HCT116 (cell line): ENCODE data around the gene SLC6A8. TPM values are rescaled to one million over a fixed set of nuclear protein-coding genes. Genes with fewer than 3 reads are reported as not detected.

Experiments used
- ATAC-seq: fragments of 200-7000 bp; cut with Tn5 transposase; 2 replicates; pipeline ENCODE4 v1.9.1; 2020; ENCODE audit warnings: mild to moderate bottlenecking, moderate library complexity
- BruUV-seq: library from RNA; stranded (reverse); fragments of 400-500 nt; replicated peaks from 2 replicates; lab custom pipeline; 2021; lab: Mats Ljungman, UMichigan
- CTCF ChIA-PET: fragments of 300-600 bp; sonication (Branson Sonifier 250); formaldehyde crosslinking; loops from one replicate; lab custom pipeline; 2021; ENCODE audit warnings: antibody characterized with exemption; lab: Charles Lee
- POLR2A ChIA-PET: fragments of 300-600, 350-600 bp; sonication (Branson Sonifier 250); formaldehyde crosslinking; loops from one replicate; lab custom pipeline; 2021; ENCODE audit warnings: antibody characterized with exemption; lab: Charles Lee
- RAD21 ChIA-PET, 2 experiments: fragments of 300-600 bp; sonication (Branson Sonifier 250); formaldehyde crosslinking; loops; one replicate each; lab custom pipeline; 2023; ENCODE audit warnings: low total read pairs in 2 of 2; ENCODE audit not compliant: uncharacterized antibody in 2 of 2, unreplicated experiment in 2 of 2, low non-redundant PET in 1 of 2; lab: Charles Lee
- DNase-seq: peaks from one replicate; pipeline ENCODE4 v3.0.0-alpha.2; 2010; ENCODE audit warnings: low read depth, low spot score
- H2AFZ ChIP-seq: fragments of 200-600 bp; shearing (Covaris generic), sonication (generic); 2 replicates; pipeline ENCODE4 v1.6.1; 2017; ENCODE audit warnings: low read depth, mixed run types, mixed read lengths, antibody characterized with exemption, low read length; ENCODE audit not compliant: poor library complexity, severe bottlenecking
- H3K27ac ChIP-seq: 2 replicates; pipeline ENCODE4 v1.5.1; 2012; ENCODE audit warnings: low read depth, low read length
- H3K27me3 ChIP-seq: fragments of 200-600 bp; sonication (generic); 2 replicates; pipeline ENCODE4 v1.6.1; 2016; ENCODE audit warnings: mixed run types, low read length, mixed read lengths; ENCODE audit not compliant: insufficient read depth
- H3K36me3 ChIP-seq, 2 experiments: fragments of 200-500 bp in 1 of 2; fragments of 200-600 bp in 1 of 2; sonication (Bioruptor generic) in 1 of 2; sonication (generic) in 1 of 2; 2 replicates each; pipeline versions ENCODE4 v1.5.1 to v1.6.1; 2014 to 2016; ENCODE audit warnings: low read length in 2 of 2, inconsistent platforms in 1 of 2, mixed read lengths in 1 of 2, mixed run types in 1 of 2; ENCODE audit not compliant: insufficient read depth in 2 of 2, control insufficient read depth in 1 of 2
- H3K4me1 ChIP-seq, 2 experiments: fragments of 200-600 bp in 1 of 2; sonication (generic) in 1 of 2; 2 replicates each; pipeline versions ENCODE4 v1.5.1 to v1.6.1; 2012 to 2017; ENCODE audit warnings: low read length in 2 of 2, inconsistent platforms in 1 of 2, mild to moderate bottlenecking in 1 of 2, mixed read lengths in 1 of 2, mixed run types in 1 of 2, moderate library complexity in 1 of 2; ENCODE audit not compliant: insufficient read depth in 2 of 2, control insufficient read depth in 1 of 2
- H3K4me2 ChIP-seq: fragments of 200-600 bp; sonication (generic); 2 replicates; pipeline ENCODE4 v1.6.1; 2017; ENCODE audit warnings: mixed run types, low read length, mixed read lengths
- H3K4me3 ChIP-seq, 2 experiments: fragments of 200-600 bp in 1 of 2; sonication (generic) in 1 of 2; replicated peaks in 1 of 2; 2 replicates each; pipeline ENCODE4 v1.5.1; 2011 to 2016; ENCODE audit warnings: low read length in 2 of 2, control low read depth in 1 of 2, low read depth in 1 of 2, mild to moderate bottlenecking in 1 of 2, mixed read lengths in 1 of 2, mixed run types in 1 of 2
- H3K79me2 ChIP-seq: fragments of 200-600 bp; sonication (generic); 2 replicates; pipeline ENCODE4 v1.6.1; 2017; ENCODE audit warnings: mild to moderate bottlenecking, mixed run types, low read length, moderate library complexity, mixed read lengths; ENCODE audit not compliant: insufficient read depth
- H3K9ac ChIP-seq: fragments of 200-600 bp; sonication (generic); 2 replicates; pipeline ENCODE4 v1.6.1; 2016; ENCODE audit warnings: low read length, mixed read lengths
- H3K9me2 ChIP-seq: fragments of 200-600 bp; sonication (generic), shearing (Covaris generic); 2 replicates; pipeline ENCODE4 v1.6.1; 2017; ENCODE audit warnings: mixed run types, mild to moderate bottlenecking, moderate library complexity; ENCODE audit not compliant: insufficient read depth
- H3K9me3 ChIP-seq, 2 experiments: fragments of 200-500 bp in 1 of 2; fragments of 200-600 bp in 1 of 2; sonication (Bioruptor generic) in 1 of 2; sonication (generic) in 1 of 2; 2 replicates each; pipeline ENCODE4 v1.6.1; 2014 to 2017; ENCODE audit warnings: low read length in 2 of 2, mixed read lengths in 2 of 2, inconsistent platforms in 1 of 2, low read depth in 1 of 2, mild to moderate bottlenecking in 1 of 2, mixed run types in 1 of 2, moderate library complexity in 1 of 2; ENCODE audit not compliant: control insufficient read depth in 1 of 2, insufficient read depth in 1 of 2
- H4K20me1 ChIP-seq: fragments of 200-600 bp; sonication (generic), shearing (Covaris generic); 2 replicates; pipeline ENCODE4 v1.6.1; 2017; ENCODE audit warnings: mixed run types, mild to moderate bottlenecking, moderate library complexity; ENCODE audit not compliant: insufficient read depth
- CBX3 ChIP-seq: IDR thresholded peaks from 2 replicates; pipeline ENCODE4 v1.6.1; 2012; ENCODE audit warnings: low read depth
- CEBPB ChIP-seq: IDR thresholded peaks from 2 replicates; pipeline ENCODE4 v1.6.1; 2012; ENCODE audit warnings: low read depth
- EGR1 ChIP-seq: IDR thresholded peaks from 2 replicates; pipeline ENCODE4 v1.6.1; 2012; ENCODE audit warnings: low read depth
- ELF1 ChIP-seq: IDR thresholded peaks from 2 replicates; pipeline ENCODE4 v1.6.1; 2012; ENCODE audit warnings: low read depth, borderline replicate concordance
- FOSL1 ChIP-seq: IDR thresholded peaks from 2 replicates; pipeline ENCODE4 v1.6.1; 2012; ENCODE audit warnings: low read depth
- JUND ChIP-seq: IDR thresholded peaks from 2 replicates; pipeline ENCODE4 v1.6.1; 2012
- POLR2A ChIP-seq: IDR thresholded peaks from 2 replicates; pipeline ENCODE4 v1.7.0; 2011; ENCODE audit warnings: borderline replicate concordance; ENCODE audit not compliant: insufficient read depth, insufficient read length; ENCODE audit errors: extremely low read depth
- POLR2AphosphoS5 ChIP-seq: IDR thresholded peaks from 2 replicates; pipeline ENCODE4 v1.6.1; 2011; ENCODE audit warnings: mild to moderate bottlenecking, low read depth, low read length, moderate library complexity
- RAD21 ChIP-seq: IDR thresholded peaks from 2 replicates; pipeline ENCODE4 v1.6.1; 2012; ENCODE audit warnings: low read depth, mild to moderate bottlenecking
- SIN3A ChIP-seq: IDR thresholded peaks from 2 replicates; pipeline ENCODE4 v1.6.1; 2012; ENCODE audit warnings: low read depth
- SRF ChIP-seq: IDR thresholded peaks from 2 replicates; pipeline ENCODE4 v1.6.1; 2012; ENCODE audit warnings: low read depth
- TCF7L2 ChIP-seq: IDR thresholded peaks from 2 replicates; pipeline ENCODE4 v1.7.0; 2011; ENCODE audit warnings: borderline replicate concordance, inconsistent platforms; ENCODE audit not compliant: insufficient read depth, insufficient read length; ENCODE audit errors: extremely low read depth
- YY1 ChIP-seq: IDR thresholded peaks from 2 replicates; pipeline ENCODE4 v1.6.1; 2011; ENCODE audit warnings: low read length, low read depth, moderate library complexity, mild to moderate bottlenecking; ENCODE audit not compliant: insufficient replicate concordance; ENCODE audit errors: extremely low read depth
- ZNF274 ChIP-seq: fragments of 200-500 bp; sonication (Bioruptor generic); IDR thresholded peaks from 2 replicates; pipeline ENCODE4 v1.6.1; 2014; ENCODE audit warnings: mild to moderate bottlenecking, low read depth, low read length, inconsistent platforms
- intact Hi-C: fragments of 100-400 bp; cut with micrococcal nuclease; formaldehyde crosslinking; loops from 2 replicates; pipeline ENCODE4 v1.10.0; 2022
- total RNA-seq: library from RNA; stranded (reverse); gene quantifications from one replicate; pipeline ENCODE4 v1.2.1, GENCODE V29; 2021; ENCODE audit not compliant: unreplicated experiment
- TF ChIP-seq, protein P1 (sequence below), 3 experiments: fragments of 200-600 bp in 1 of 3; sonication (generic) in 1 of 3; IDR thresholded peaks in 2 of 3; conservative IDR thresholded peaks in 1 of 3; 2 replicates each; pipeline ENCODE4 v1.5.1; 2012 to 2017; ENCODE audit warnings: low read depth in 2 of 3, low read length in 2 of 3, antibody characterized with exemption in 1 of 3, borderline replicate concordance in 1 of 3, control low read depth in 1 of 3, mild to moderate bottlenecking in 1 of 3, mixed read lengths in 1 of 3, mixed run types in 1 of 3, moderate library complexity in 1 of 3; ENCODE audit not compliant: insufficient read depth in 1 of 3
- TF ChIP-seq, protein P2 (sequence below): IDR thresholded peaks from 2 replicates; pipeline ENCODE4 v1.6.1; 2011; ENCODE audit warnings: mild to moderate bottlenecking, low read length, moderate library complexity; ENCODE audit not compliant: insufficient replicate concordance; ENCODE audit errors: extremely low read depth
- TF ChIP-seq, protein P3 (sequence below): IDR thresholded peaks from 2 replicates; pipeline ENCODE4 v1.6.1; 2012; ENCODE audit warnings: low read depth
- TF ChIP-seq, protein P4 (sequence below): IDR thresholded peaks from 2 replicates; pipeline ENCODE4 v1.6.1; 2012
- TF ChIP-seq, protein P5 (sequence below): IDR thresholded peaks from 2 replicates; pipeline ENCODE4 v1.6.1; 2012

Gene SLC6A8
- total RNA-seq, 1 experiment from 2014 or later = 101 TPM

DNA sequence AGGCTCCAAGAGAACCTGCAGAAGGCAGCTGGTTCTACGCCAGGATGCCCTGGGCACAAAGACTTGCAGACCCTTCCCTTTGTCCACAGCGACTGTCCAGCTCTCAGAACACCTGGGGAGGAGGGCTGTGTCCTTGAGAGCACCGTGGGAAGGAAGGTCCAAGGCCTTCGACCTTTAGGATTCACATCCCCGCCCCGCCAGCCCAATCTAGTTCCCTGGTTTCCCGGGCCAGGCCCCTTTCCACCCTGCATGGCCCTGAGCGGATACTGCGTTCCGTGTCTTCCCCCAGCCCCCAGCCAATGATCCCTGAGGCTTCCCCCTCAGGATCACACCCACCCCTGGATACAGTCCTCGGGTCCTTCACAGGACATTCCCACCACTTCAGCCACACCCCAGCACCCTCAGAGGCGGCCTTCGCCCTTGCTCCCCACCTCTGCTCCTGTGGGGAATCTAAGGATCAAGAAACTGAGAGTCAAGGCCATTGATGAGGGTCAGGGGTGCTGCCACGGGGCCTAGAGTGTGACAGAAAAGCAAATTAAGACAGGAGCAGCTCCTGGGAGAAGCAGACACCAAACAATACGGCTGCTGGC, 46.0 kb downstream of the SLC6A8 start:
- no peak for DNase-seq
- no peak overlapping the region for H3K4me2 ChIP-seq
- ATAC-seq = no peak
- no peak overlapping the region for H3K27ac ChIP-seq
- RAD21 ChIA-PET = no interaction called here
- H3K27me3 ChIP-seq = no peaks in the 10 kb centered on the region
- no peaks in the 10 kb centered on the region for H3K9me2 ChIP-seq
- H3K79me2 ChIP-seq = no peaks in the 10 kb centered on the region
- no peak overlapping the region for H3K9ac ChIP-seq
- H3K4me1 ChIP-seq = peaks cover 0 to 9% of the 10 kb centered on the region in 2 experiments; a peak in 1 of 4 replicates
- H3K36me3 ChIP-seq = no peaks in the 10 kb centered on the region
- H3K9me3 ChIP-seq = no peaks in the 10 kb centered on the region
- TF ChIP-seq FOSL1 (no peak), RAD21 (no peak), TCF7L2 (no peak), CEBPB (no peak), CBX3 (no peak), SIN3A (no peak), JUND (no peak), ZNF274 (no peak), POLR2AphosphoS5 (no peak), POLR2A (no peak), ELF1 (no peak), YY1 (no peak), EGR1 (no peak), SRF (no peak)
- TF ChIP-seq, protein P1, sequence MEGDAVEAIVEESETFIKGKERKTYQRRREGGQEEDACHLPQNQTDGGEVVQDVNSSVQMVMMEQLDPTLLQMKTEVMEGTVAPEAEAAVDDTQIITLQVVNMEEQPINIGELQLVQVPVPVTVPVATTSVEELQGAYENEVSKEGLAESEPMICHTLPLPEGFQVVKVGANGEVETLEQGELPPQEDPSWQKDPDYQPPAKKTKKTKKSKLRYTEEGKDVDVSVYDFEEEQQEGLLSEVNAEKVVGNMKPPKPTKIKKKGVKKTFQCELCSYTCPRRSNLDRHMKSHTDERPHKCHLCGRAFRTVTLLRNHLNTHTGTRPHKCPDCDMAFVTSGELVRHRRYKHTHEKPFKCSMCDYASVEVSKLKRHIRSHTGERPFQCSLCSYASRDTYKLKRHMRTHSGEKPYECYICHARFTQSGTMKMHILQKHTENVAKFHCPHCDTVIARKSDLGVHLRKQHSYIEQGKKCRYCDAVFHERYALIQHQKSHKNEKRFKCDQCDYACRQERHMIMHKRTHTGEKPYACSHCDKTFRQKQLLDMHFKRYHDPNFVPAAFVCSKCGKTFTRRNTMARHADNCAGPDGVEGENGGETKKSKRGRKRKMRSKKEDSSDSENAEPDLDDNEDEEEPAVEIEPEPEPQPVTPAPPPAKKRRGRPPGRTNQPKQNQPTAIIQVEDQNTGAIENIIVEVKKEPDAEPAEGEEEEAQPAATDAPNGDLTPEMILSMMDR (IDR thresholded peaks at IDR 0.05 in 2 of 3, conservative IDR thresholded peaks at IDR 0.05 in 1 of 3; ENCODE audit: borderline replicate concordance in 1 of 3, insufficient read depth in 1 of 3, low read depth in 2 of 3, low read length in 2 of 3) = no peak
- TF ChIP-seq, protein P2, sequence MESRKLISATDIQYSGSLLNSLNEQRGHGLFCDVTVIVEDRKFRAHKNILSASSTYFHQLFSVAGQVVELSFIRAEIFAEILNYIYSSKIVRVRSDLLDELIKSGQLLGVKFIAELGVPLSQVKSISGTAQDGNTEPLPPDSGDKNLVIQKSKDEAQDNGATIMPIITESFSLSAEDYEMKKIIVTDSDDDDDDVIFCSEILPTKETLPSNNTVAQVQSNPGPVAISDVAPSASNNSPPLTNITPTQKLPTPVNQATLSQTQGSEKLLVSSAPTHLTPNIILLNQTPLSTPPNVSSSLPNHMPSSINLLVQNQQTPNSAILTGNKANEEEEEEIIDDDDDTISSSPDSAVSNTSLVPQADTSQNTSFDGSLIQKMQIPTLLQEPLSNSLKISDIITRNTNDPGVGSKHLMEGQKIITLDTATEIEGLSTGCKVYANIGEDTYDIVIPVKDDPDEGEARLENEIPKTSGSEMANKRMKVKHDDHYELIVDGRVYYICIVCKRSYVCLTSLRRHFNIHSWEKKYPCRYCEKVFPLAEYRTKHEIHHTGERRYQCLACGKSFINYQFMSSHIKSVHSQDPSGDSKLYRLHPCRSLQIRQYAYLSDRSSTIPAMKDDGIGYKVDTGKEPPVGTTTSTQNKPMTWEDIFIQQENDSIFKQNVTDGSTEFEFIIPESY = no peak
- TF ChIP-seq, protein P3, sequence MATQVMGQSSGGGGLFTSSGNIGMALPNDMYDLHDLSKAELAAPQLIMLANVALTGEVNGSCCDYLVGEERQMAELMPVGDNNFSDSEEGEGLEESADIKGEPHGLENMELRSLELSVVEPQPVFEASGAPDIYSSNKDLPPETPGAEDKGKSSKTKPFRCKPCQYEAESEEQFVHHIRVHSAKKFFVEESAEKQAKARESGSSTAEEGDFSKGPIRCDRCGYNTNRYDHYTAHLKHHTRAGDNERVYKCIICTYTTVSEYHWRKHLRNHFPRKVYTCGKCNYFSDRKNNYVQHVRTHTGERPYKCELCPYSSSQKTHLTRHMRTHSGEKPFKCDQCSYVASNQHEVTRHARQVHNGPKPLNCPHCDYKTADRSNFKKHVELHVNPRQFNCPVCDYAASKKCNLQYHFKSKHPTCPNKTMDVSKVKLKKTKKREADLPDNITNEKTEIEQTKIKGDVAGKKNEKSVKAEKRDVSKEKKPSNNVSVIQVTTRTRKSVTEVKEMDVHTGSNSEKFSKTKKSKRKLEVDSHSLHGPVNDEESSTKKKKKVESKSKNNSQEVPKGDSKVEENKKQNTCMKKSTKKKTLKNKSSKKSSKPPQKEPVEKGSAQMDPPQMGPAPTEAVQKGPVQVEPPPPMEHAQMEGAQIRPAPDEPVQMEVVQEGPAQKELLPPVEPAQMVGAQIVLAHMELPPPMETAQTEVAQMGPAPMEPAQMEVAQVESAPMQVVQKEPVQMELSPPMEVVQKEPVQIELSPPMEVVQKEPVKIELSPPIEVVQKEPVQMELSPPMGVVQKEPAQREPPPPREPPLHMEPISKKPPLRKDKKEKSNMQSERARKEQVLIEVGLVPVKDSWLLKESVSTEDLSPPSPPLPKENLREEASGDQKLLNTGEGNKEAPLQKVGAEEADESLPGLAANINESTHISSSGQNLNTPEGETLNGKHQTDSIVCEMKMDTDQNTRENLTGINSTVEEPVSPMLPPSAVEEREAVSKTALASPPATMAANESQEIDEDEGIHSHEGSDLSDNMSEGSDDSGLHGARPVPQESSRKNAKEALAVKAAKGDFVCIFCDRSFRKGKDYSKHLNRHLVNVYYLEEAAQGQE = no peak
- TF ChIP-seq, protein P4, sequence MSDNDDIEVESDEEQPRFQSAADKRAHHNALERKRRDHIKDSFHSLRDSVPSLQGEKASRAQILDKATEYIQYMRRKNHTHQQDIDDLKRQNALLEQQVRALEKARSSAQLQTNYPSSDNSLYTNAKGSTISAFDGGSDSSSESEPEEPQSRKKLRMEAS = no peak
- TF ChIP-seq, protein P5, sequence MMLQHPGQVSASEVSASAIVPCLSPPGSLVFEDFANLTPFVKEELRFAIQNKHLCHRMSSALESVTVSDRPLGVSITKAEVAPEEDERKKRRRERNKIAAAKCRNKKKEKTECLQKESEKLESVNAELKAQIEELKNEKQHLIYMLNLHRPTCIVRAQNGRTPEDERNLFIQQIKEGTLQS = no peak
- H3K4me3 ChIP-seq = no peak overlapping the region
- no peaks in the 10 kb centered on the region for H4K20me1 ChIP-seq
- no peak overlapping the region for H2AFZ ChIP-seq
- no TSS peak for BruUV-seq
- POLR2A ChIA-PET = no interaction called here
- CTCF ChIA-PET = no interaction called here
- intact Hi-C loops = no loop called here
